Activated naive CD4-positive, alpha-beta T cell treated with anti-CD3 and anti-CD28 coated beads, Interleukin-2, amount 50 U/mL, for 16 hours (primary cell): ENCODE measurements around the gene TYSND1.
"Not testable (repeated sequence)": the region's sequence is repeated elsewhere in the genome, so short reads cannot be mapped to it uniquely, and the experiment has no call there.

ENCODE experiments used
- DNase-seq: peaks from one replicate; pipeline ENCODE4 v3.0.0-alpha.2; 2020

Gene TYSND1

GRCh38 chr10:70131560-70131937 is 15.0 kb downstream of the TYSND1 start:
- no peak for DNase-seq

GRCh38 chr10:70130878-70131559 is 15.5 kb downstream of the TYSND1 start:
- no peak for DNase-seq

- no peak for DNase-seq
Measured at GRCh38 chr10:70126700-70127395, 19.7 kb downstream of the TYSND1 start.

GRCh38 chr10:70125918-70126552 is 20.5 kb downstream of the TYSND1 start:
- no peak for DNase-seq

- DNase-seq, result no peak
Measured at GRCh38 chr10:70124918-70125317, 21.6 kb downstream of the TYSND1 start.

- DNase-seq, result no peak
Measured at GRCh38 chr10:70124415-70124814, 22.1 kb downstream of the TYSND1 start.

- DNase-seq, result no peak
Measured at GRCh38 chr10:70123817-70124216, 22.7 kb downstream of the TYSND1 start.

- not testable (repeated sequence) for DNase-seq
Measured at GRCh38 chr10:70123166-70123565, 23.3 kb downstream of the TYSND1 start.

- DNase-seq, result no peak
Measured at GRCh38 chr10:70122742-70123141, 23.8 kb downstream of the TYSND1 start.

- no peak for DNase-seq
Measured at GRCh38 chr10:70121281-70121949, 25.1 kb downstream of the TYSND1 start.

GRCh38 chr10:70120417-70120816 is 26.1 kb downstream of the TYSND1 start:
- no peak for DNase-seq

GRCh38 chr10:70119623-70120022 is 26.9 kb downstream of the TYSND1 start:
- DNase-seq, result no peak

GRCh38 chr10:70119197-70119596 is 27.3 kb downstream of the TYSND1 start:
- no peak for DNase-seq

- DNase-seq, result no peak
Measured at GRCh38 chr10:70118196-70118595, 28.3 kb downstream of the TYSND1 start.

- no peak for DNase-seq
Measured at GRCh38 chr10:70117646-70118045, 28.9 kb downstream of the TYSND1 start.

GRCh38 chr10:70115948-70116682 is 30.4 kb downstream of the TYSND1 start:
- DNase-seq, result peak; percentile 51

- no peak for DNase-seq
Measured at GRCh38 chr10:70114902-70115301, 31.6 kb downstream of the TYSND1 start.

GRCh38 chr10:70112071-70112470 is 34.4 kb downstream of the TYSND1 start:
- no peak for DNase-seq

- DNase-seq, result no peak
Measured at GRCh38 chr10:70111496-70111895, 35.0 kb downstream of the TYSND1 start.

- DNase-seq, result no peak
Measured at GRCh38 chr10:70109064-70109729, 37.3 kb downstream of the TYSND1 start.

GRCh38 chr10:70106958-70107791 is 39.3 kb downstream of the TYSND1 start:
- DNase-seq, result no peak
